A673 (cell line): Measurements from ENCODE around the gene PHF14. TPM values are rescaled to one million over a fixed set of nuclear protein-coding genes. Genes with fewer than 3 reads are reported as not detected.

Experiments used
- BruUV-seq: library from RNA; stranded (reverse); fragments of 400-500 nt; replicated peaks from 2 replicates; lab custom pipeline; 2021; lab: Mats Ljungman, UMichigan
- CTCF ChIA-PET: fragments of 300-600 bp; sonication (Branson Sonifier 250); formaldehyde crosslinking; loops from one replicate; lab custom pipeline; 2022; ENCODE audit warnings: antibody characterized with exemption; lab: Charles Lee
- POLR2A ChIA-PET: fragments of 300-600 bp; sonication (Branson Sonifier 250); formaldehyde crosslinking; loops from one replicate; lab custom pipeline; 2022; ENCODE audit warnings: antibody characterized with exemption; ENCODE audit not compliant: low non-redundant PET; lab: Charles Lee
- DNase-seq: peaks from one replicate; pipeline ENCODE4 v3.0.0-alpha.2; 2015; ENCODE audit warnings: low spot score
- H3K27ac ChIP-seq: fragments of 200-600 bp; sonication (generic); 2 replicates; pipeline ENCODE4 v1.5.1; 2016; ENCODE audit warnings: mixed run types, low read depth, mild to moderate bottlenecking, mixed read lengths, antibody characterized with exemption, low read length; ENCODE audit not compliant: poor library complexity, severe bottlenecking
- H3K27me3 ChIP-seq: fragments of 200-600 bp; sonication (generic); replicated peaks from 2 replicates; pipeline ENCODE4 v1.6.1; 2017; ENCODE audit warnings: mixed run types, low read depth, mild to moderate bottlenecking, mixed read lengths, antibody characterized with exemption, low read length; ENCODE audit not compliant: insufficient read depth, poor library complexity
- H3K36me3 ChIP-seq: fragments of 200-600 bp; sonication (generic); 2 replicates; pipeline ENCODE4 v1.6.1; 2016; ENCODE audit warnings: mixed run types, mild to moderate bottlenecking, mixed read lengths, antibody characterized with exemption, low read length; ENCODE audit not compliant: insufficient read depth, poor library complexity, severe bottlenecking
- H3K4me1 ChIP-seq: fragments of 200-600 bp; sonication (generic); 2 replicates; pipeline ENCODE4 v1.6.1; 2017; ENCODE audit warnings: mixed run types, mild to moderate bottlenecking, mixed read lengths, antibody characterized with exemption, low read length; ENCODE audit not compliant: insufficient read depth, poor library complexity, severe bottlenecking
- H3K4me3 ChIP-seq: fragments of 200-600 bp; sonication (generic); 2 replicates; pipeline ENCODE4 v1.5.1; 2016; ENCODE audit warnings: low read depth, mixed run types, mild to moderate bottlenecking, mixed read lengths, low read length; ENCODE audit not compliant: poor library complexity, severe bottlenecking
- H3K9me3 ChIP-seq: fragments of 200-600 bp; sonication (generic); 2 replicates; pipeline ENCODE4 v1.6.1; 2016; ENCODE audit warnings: mixed run types, low read depth, mild to moderate bottlenecking, mixed read lengths, antibody characterized with exemption, low read length; ENCODE audit not compliant: poor library complexity, severe bottlenecking
- CTCF ChIP-seq: fragments of 300-800, 200-600 bp; sonication (generic); conservative IDR thresholded peaks from 2 replicates; pipeline ENCODE4 v1.5.1; 2017; ENCODE audit warnings: low read depth, mild to moderate bottlenecking, antibody characterized with exemption, low read length, moderate library complexity, mixed read lengths
- EZH2 ChIP-seq: fragments of 200-600 bp; sonication (generic); IDR thresholded peaks from 2 replicates; pipeline ENCODE4 v1.6.1; 2017; ENCODE audit warnings: borderline replicate concordance, low read depth, mild to moderate bottlenecking, mixed read lengths, antibody characterized with exemption, low read length; ENCODE audit not compliant: poor library complexity, severe bottlenecking
- intact Hi-C: fragments of 100-400 bp; cut with micrococcal nuclease; formaldehyde crosslinking; loops from one replicate; pipeline ENCODE4 v1.10.0; 2022; ENCODE audit not compliant: unreplicated experiment
- total RNA-seq: library from RNA; stranded (reverse); gene quantifications from 2 replicates; pipeline ENCODE4 v1.2.3, GENCODE V29; 2021

The PHF14 gene
- total RNA-seq, 1 experiment from 2014 or later, result 79.5 TPM

DNA sequence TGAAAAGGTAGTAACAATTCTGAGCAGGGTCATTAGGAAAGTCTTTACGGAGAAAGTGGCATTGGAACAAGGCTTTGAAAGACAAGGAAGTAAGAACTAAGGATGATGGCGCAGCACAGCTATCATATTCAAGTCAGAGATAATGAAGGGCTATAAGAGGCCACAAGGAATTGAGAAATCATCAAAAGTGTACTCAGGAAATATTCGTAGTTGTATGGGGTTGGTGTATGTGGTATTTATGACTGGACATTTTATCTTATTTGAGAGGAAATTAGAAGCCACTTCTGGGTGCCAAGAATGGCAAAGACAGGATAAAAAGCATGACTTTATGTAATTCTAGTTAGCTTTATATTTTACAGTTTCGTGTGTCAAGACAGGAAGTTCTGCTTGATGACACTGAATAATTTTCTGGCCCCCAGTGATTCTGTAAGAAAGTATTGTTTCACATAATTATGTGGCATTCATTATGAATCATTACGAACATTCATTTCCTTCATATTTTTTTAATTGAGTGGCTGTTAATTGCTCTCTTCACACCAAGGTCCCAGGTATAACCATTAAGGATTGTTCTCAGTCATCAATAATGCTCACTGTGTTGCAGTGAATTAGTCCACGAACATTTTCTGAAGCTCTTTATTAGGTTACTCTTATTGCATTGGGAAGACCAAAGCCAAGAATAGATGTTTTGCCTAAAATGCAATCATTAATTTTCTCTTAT is 244.3 kb downstream of the PHF14 start:
- TF ChIP-seq EZH2 (no peak), CTCF (no peak)
- Histone ChIP-seq H3K4me1 (no peaks in the 10 kb centered on the region), H3K4me3 (no peak overlapping the region), H3K36me3 (no peaks in the 10 kb centered on the region), H3K27me3 (no peaks in the 10 kb centered on the region), H3K9me3 (no peaks in the 10 kb centered on the region), H3K27ac (no peak overlapping the region)
- intact Hi-C loops, result no loop called here
- no peak for DNase-seq
- no TSS peak for BruUV-seq
- CTCF ChIA-PET, result no interaction called here
- POLR2A ChIA-PET, result no interaction called here
